HL-60/S4 treated with phorbol 12-myristate 13-acetate at 8.2 ng/mL for 4 days and 3 days (cell line): ENCODE measurements around the gene OR52N5.

ENCODE experiments used
- in situ Hi-C: fragments of 300-500 bp; cut with MboI; formaldehyde crosslinking; loops from 2 replicates; pipeline ENCODE4 v1.15.0; 2022; ENCODE audit warnings: low sequenced_read_pairs

The OR52N5 gene

DNA sequence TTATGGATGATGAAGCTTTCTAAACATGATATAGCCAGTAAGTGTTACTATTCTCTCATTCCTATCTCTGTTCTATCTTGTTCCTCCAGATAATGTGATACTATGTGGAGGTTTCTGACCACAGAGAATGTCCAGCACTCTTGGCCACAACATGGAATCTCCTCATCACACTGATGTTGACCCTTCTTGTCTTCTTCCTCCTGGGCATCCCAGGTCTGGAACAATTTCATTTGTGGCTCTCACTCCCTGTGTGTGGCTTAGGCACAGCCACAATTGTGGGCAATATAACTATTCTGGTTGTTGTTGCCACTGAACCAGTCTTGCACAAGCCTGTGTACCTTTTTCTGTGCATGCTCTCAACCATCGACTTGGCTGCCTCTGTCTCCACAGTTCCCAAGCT lies 56.8 kb downstream of the OR52N5 start:
- in situ Hi-C loops, result no loop called here
